Stomach (tissue), 9 donors: ENCODE data around the gene PDLIM5. TPM values are rescaled to one million over a fixed set of nuclear protein-coding genes. Genes with fewer than 3 reads are reported as not detected.

Experiments
- DNase-seq, 2 donors: peaks; one replicate each; pipeline versions ENCODE4 v3.0.0 to v3.0.0-alpha.2; 2013 to 2019
- H3K27ac ChIP-seq, 5 donors: fragments of 200-600 bp in 4 of 5; sonication (generic) in 4 of 5; one replicate each; pipeline ENCODE4 v1.5.1; 2013 to 2019; ENCODE audit warnings: mild to moderate bottlenecking in 1 of 5, moderate library complexity in 1 of 5
- H3K27me3 ChIP-seq, 3 donors: fragments of 200-600 bp; sonication (generic); one replicate each; pipeline ENCODE4 v1.5.1; 2017 to 2019; ENCODE audit warnings: mixed run types in 1 of 3
- H3K36me3 ChIP-seq, 4 donors: fragments of 200-600 bp; sonication (generic); 1 replicate in 3 of 4; 2 replicates in 1 of 4; pipeline ENCODE4 v1.5.1; 2016 to 2019
- H3K4me1 ChIP-seq, 4 donors: fragments of 200-600 bp; sonication (generic); one replicate each; pipeline ENCODE4 v1.5.1; 2016 to 2019
- H3K4me3 ChIP-seq, 4 donors: fragments of 200-600 bp; sonication (generic) in 3 of 4; one replicate each; pipeline ENCODE4 v1.5.1; 2016 to 2019; ENCODE audit warnings: mild to moderate bottlenecking in 1 of 4
- H3K9me3 ChIP-seq, 4 donors: fragments of 200-600 bp; sonication (generic); one replicate each; pipeline ENCODE4 v1.5.1; 2016 to 2019
- CTCF ChIP-seq, 7 experiments: fragments of 450-650 bp in 4 of 7; fragments of 200-600 bp in 3 of 7; sonication (generic) in 3 of 7; IDR thresholded peaks; one replicate each; pipeline ENCODE4 v1.5.1; 2016 to 2019; ENCODE audit warnings: antibody characterized with exemption in 7 of 7, control low read depth in 2 of 7, mild to moderate bottlenecking in 1 of 7
- EP300 ChIP-seq: sonication (generic); formaldehyde crosslinking; IDR thresholded peaks from one replicate; pipeline ENCODE4 v1.6.1; 2017; ENCODE audit warnings: antibody characterized with exemption
- POLR2A ChIP-seq, 4 donors: fragments of 450-650 bp; IDR thresholded peaks; one replicate each; pipeline ENCODE4 v1.6.1; 2016; ENCODE audit warnings: antibody characterized with exemption in 4 of 4, control low read depth in 2 of 4, mild to moderate bottlenecking in 1 of 4, moderate library complexity in 1 of 4
- POLR2AphosphoS5 ChIP-seq, 3 donors: sonication (generic); formaldehyde crosslinking; IDR thresholded peaks; one replicate each; pipeline ENCODE4 v1.6.1; 2016; ENCODE audit warnings: antibody characterized with exemption in 3 of 3
- WGBS, 5 donors: extraction: QIAGEN DNeasy Blood & Tissue Kit in 3 of 5; methylation state at CpG; one replicate each; pipeline versions ENCODE4 v1.1.5 to v1.1.7; 2013 to 2018; 5-methylcytosine and 5-hydroxymethylcytosine counted together
- intact Hi-C: fragments of 100-400 bp; cut with DNase I; formaldehyde crosslinking; loops from one replicate; pipeline ENCODE4 v1.15.1; 2023; ENCODE audit warnings: low total_unique reads
- polyA plus RNA-seq, 3 donors: library from polyadenylated mRNA; stranded (reverse); fragments of 200-250 nt; gene quantifications; one replicate each; pipeline ENCODE4 v1.2.3, GENCODE V29; 2013
- total RNA-seq, 5 donors: library from RNA; depleted of rRNA; stranded (reverse); fragments of >200 nt; gene quantifications; one replicate each; pipeline versions ENCODE4 v1.1.0 to v1.2.3, GENCODE V29; 2014 to 2016
- donor health status: healthy with polysubstance abuse.
- donor health status: Bipolar disorder and iron deficiency.
- donor health status: healthy.

The PDLIM5 gene
- total and polyA plus RNA-seq, 8 donors: 23.7 to 311 (median 40.3) TPM

GRCh38 chr4:94516067-94516466 is 64.3 kb downstream of the PDLIM5 start:
- Histone ChIP-seq H3K27ac (peak overlapping the region in 2 of 5 donors; percentile 27 to 41), H3K4me3 (no peak overlapping the region), H3K4me1 (peaks cover 0 to 59% (median 34%) of the 10 kb centered on the region in 4 donors), H3K9me3 (no peaks in the 10 kb centered on the region), H3K36me3 (no peaks in the 10 kb centered on the region), H3K27me3 (no peaks in the 10 kb centered on the region)
- intact Hi-C loops: no loop called here
- no peak for DNase-seq
- TF ChIP-seq POLR2A (IDR thresholded peaks at IDR 0.05) (no peak), CTCF (IDR thresholded peaks at IDR 0.05) (no peak), POLR2AphosphoS5 (IDR thresholded peaks at IDR 0.05) (no peak), EP300 (no peak)
- 46 to 72% (median 48%) methylated on average over 3 of the region's 3 CpGs for WGBS, 5 donors

- H3K27me3 ChIP-seq: no peaks in the 10 kb centered on the region
- no peak overlapping the region for H3K27ac ChIP-seq
- TF ChIP-seq POLR2A (IDR thresholded peaks at IDR 0.05) (no peak), CTCF (IDR thresholded peaks at IDR 0.05) (no peak), EP300 (no peak), POLR2AphosphoS5 (IDR thresholded peaks at IDR 0.05) (no peak)
- WGBS, 5 donors: 87 to 94% (median 89%) methylated on average over 5 of the region's 5 CpGs
- DNase-seq: no peak
- peaks cover 0 to 69% (median 42%) of the 10 kb centered on the region in 4 donors for H3K4me1 ChIP-seq
- intact Hi-C loops: no loop called here
- no peak overlapping the region for H3K4me3 ChIP-seq
- H3K36me3 ChIP-seq: no peaks in the 10 kb centered on the region
- no peaks in the 10 kb centered on the region for H3K9me3 ChIP-seq
These were observed 65.3 kb downstream of the PDLIM5 start for GRCh38 chr4:94516999-94517398.

- intact Hi-C loops: no loop called here
- WGBS, 5 donors: 50 to 68% (median 64%) methylated on average over 1 of the region's 1 CpG
- no peaks in the 10 kb centered on the region for H3K36me3 ChIP-seq
- peaks cover 0 to 74% (median 44%) of the 10 kb centered on the region in 4 donors for H3K4me1 ChIP-seq
- H3K4me3 ChIP-seq: no peak overlapping the region
- no peaks in the 10 kb centered on the region for H3K27me3 ChIP-seq
- H3K27ac ChIP-seq: no peak overlapping the region
- TF ChIP-seq POLR2AphosphoS5 (IDR thresholded peaks at IDR 0.05) (no peak), EP300 (no peak), CTCF (IDR thresholded peaks at IDR 0.05) (no peak), POLR2A (IDR thresholded peaks at IDR 0.05) (no peak)
- H3K9me3 ChIP-seq: no peaks in the 10 kb centered on the region
- DNase-seq: no peak
These were observed 65.8 kb downstream of the PDLIM5 start for GRCh38 chr4:94517492-94517891.

DNA sequence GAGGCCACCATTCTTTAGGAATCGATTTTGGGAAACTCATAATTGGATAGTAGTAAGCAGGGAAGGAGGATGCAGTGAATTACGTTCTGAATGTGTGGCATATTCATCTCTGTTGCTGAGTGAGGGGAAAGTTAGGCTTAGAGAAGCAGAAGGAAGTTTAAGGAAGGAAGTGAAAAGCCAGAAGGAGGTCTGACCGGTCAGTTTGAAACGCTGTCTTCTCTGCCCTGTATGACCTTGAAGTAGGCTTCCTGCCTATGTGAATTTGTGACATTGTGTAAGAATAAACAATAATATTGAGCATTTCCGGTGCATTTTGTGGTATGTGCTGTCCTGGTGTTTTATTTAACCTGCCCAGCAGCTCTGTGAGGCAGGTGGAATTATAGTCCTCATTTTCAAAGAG is 67.3 kb downstream of the PDLIM5 start:
- H3K36me3 ChIP-seq: no peaks in the 10 kb centered on the region
- intact Hi-C loops: no loop called here
- H3K4me1 ChIP-seq: peaks cover 3 to 89% (median 47%) of the 10 kb centered on the region in 4 donors
- WGBS, 5 donors: 54 to 71% (median 69%) methylated on average over 5 of the region's 5 CpGs
- H3K4me3 ChIP-seq: no peak overlapping the region
- DNase-seq: no peak
- H3K27me3 ChIP-seq: no peaks in the 10 kb centered on the region
- no peak overlapping the region for H3K27ac ChIP-seq
- TF ChIP-seq EP300 (no peak), POLR2AphosphoS5 (IDR thresholded peaks at IDR 0.05) (no peak), POLR2A (IDR thresholded peaks at IDR 0.05) (no peak), CTCF (IDR thresholded peaks at IDR 0.05) (no peak)
- H3K9me3 ChIP-seq: no peaks in the 10 kb centered on the region
